ENCODE results near the gene CD101. TPM values are rescaled to one million over a fixed set of nuclear protein-coding genes. Genes with fewer than 3 reads are reported as not detected.

The CD101 gene
- total RNA-seq, 1 experiment from 2014 or later, result 0.76 TPM

DNA sequence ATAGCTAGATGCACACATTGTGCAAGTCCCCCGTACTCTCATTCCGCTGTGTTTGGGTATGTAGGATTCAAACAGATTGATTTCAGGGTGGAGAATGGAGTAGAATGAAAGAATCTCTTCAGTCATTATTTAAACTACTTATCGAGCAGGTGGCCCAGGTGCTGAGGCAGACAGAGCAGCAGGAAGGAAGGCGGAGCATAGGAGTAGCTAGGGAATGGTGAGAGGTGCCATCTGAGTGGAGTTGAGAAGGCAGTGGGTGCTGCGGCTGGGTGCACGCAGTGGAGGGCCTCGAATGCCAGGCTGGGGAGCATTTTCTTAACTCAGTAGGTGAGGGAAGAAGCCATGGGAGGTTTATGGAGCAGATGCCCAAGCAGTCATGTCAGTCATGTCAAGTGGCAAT lies 45.2 kb upstream of the CD101 start:
- no peaks in the 10 kb centered on the region for H3K4me1 ChIP-seq (replicated peaks; ENCODE audit: insufficient read depth)
- H3K9me3 ChIP-seq (ENCODE audit: insufficient read depth, low read depth), result no peaks in the 10 kb centered on the region
- H3K4me2 ChIP-seq, result no peak overlapping the region
- no TSS peak for BruUV-seq (replicated peaks)
- no peaks in the 10 kb centered on the region for H3K9me2 ChIP-seq (ENCODE audit: insufficient read depth)
- H3K4me3 ChIP-seq, result no peak overlapping the region
- no peak for DNase-seq
- ChIA-PET POLR2A (ENCODE audit: unreplicated experiment) (interaction anchor here (0.6 to 0.7 kb wide), 2 partner anchors 8 to 136 kb away, joined by 4 read pairs; no protein-coding TSS in a partner anchor), CTCF (no interaction called here)
- no peaks in the 10 kb centered on the region for H3K27me3 ChIP-seq (ENCODE audit: insufficient read depth, low read depth)
- intact Hi-C loops (cut with micrococcal nuclease; ENCODE audit: unreplicated experiment), result loop anchor here (10.0 kb wide), 1 partner anchor 222 kb away; no protein-coding TSS in a partner anchor
- H3K36me3 ChIP-seq (ENCODE audit: low read depth), result no peaks in the 10 kb centered on the region
- H4K20me1 ChIP-seq (ENCODE audit: insufficient read depth), result 0 out of 2 replicates have a peak, but pooled peaks cover 4% of the 10 kb centered on the region
- no peak overlapping the region for H2AFZ ChIP-seq
- TF ChIP-seq, protein P1, sequence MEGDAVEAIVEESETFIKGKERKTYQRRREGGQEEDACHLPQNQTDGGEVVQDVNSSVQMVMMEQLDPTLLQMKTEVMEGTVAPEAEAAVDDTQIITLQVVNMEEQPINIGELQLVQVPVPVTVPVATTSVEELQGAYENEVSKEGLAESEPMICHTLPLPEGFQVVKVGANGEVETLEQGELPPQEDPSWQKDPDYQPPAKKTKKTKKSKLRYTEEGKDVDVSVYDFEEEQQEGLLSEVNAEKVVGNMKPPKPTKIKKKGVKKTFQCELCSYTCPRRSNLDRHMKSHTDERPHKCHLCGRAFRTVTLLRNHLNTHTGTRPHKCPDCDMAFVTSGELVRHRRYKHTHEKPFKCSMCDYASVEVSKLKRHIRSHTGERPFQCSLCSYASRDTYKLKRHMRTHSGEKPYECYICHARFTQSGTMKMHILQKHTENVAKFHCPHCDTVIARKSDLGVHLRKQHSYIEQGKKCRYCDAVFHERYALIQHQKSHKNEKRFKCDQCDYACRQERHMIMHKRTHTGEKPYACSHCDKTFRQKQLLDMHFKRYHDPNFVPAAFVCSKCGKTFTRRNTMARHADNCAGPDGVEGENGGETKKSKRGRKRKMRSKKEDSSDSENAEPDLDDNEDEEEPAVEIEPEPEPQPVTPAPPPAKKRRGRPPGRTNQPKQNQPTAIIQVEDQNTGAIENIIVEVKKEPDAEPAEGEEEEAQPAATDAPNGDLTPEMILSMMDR (conservative IDR thresholded peaks at IDR 0.05), result no peak
- TF ChIP-seq EZH2 (IDR thresholded peaks at IDR 0.05; ENCODE audit: low read depth), result no peak
- no peaks in the 10 kb centered on the region for H3K79me2 ChIP-seq (ENCODE audit: low read depth)
- H3F3A ChIP-seq (ENCODE audit: insufficient read depth, low read depth), result no peaks in the 10 kb centered on the region
- no peak overlapping the region for H3K27ac ChIP-seq

DNA sequence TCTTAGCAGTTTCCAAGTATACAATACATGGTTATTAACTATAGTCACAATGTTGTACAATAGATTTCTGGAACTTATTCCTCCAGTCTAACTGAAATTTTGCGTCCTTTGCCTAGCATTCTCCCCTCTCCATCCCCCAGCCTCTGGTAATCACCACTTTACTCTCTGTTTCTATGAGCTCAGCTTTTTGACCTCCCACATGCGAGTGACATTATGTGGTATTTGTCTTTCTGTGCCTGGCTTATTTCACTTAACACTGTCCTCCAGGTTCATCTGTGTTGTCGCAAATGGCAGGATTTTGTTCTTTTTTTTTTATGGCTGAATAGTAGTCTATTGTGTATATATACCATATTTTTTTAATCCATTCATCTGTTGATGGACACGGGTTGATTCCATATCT lies 43.9 kb upstream of the CD101 start:
- H3K9me2 ChIP-seq (ENCODE audit: insufficient read depth), result no peaks in the 10 kb centered on the region
- no peak overlapping the region for H3K4me2 ChIP-seq
- H3K4me3 ChIP-seq, result no peak overlapping the region
- DNase-seq, result no peak
- no peak overlapping the region for H3K27ac ChIP-seq
- intact Hi-C loops (cut with micrococcal nuclease; ENCODE audit: unreplicated experiment), result loop anchor here (10.0 kb wide), 1 partner anchor 223 kb away; no protein-coding TSS in a partner anchor
- POLR2A ChIA-PET (ENCODE audit: unreplicated experiment), result no interaction called here
- TF ChIP-seq EZH2 (IDR thresholded peaks at IDR 0.05; ENCODE audit: low read depth), result no peak
- TF ChIP-seq, protein P1 (conservative IDR thresholded peaks at IDR 0.05), result no peak
- no peaks in the 10 kb centered on the region for H3F3A ChIP-seq (ENCODE audit: insufficient read depth, low read depth)
- no TSS peak for BruUV-seq (replicated peaks)
- no peaks in the 10 kb centered on the region for H3K4me1 ChIP-seq (replicated peaks; ENCODE audit: insufficient read depth)
- H3K79me2 ChIP-seq (ENCODE audit: low read depth), result no peaks in the 10 kb centered on the region
- 0 out of 2 replicates have a peak, but pooled peaks cover 4% of the 10 kb centered on the region for H4K20me1 ChIP-seq (ENCODE audit: insufficient read depth)
- CTCF ChIA-PET, result no interaction called here
- no peaks in the 10 kb centered on the region for H3K36me3 ChIP-seq (ENCODE audit: low read depth)
- H2AFZ ChIP-seq, result no peak overlapping the region
- H3K9me3 ChIP-seq (ENCODE audit: insufficient read depth, low read depth), result no peaks in the 10 kb centered on the region
- no peaks in the 10 kb centered on the region for H3K27me3 ChIP-seq (ENCODE audit: insufficient read depth, low read depth)

DNA sequence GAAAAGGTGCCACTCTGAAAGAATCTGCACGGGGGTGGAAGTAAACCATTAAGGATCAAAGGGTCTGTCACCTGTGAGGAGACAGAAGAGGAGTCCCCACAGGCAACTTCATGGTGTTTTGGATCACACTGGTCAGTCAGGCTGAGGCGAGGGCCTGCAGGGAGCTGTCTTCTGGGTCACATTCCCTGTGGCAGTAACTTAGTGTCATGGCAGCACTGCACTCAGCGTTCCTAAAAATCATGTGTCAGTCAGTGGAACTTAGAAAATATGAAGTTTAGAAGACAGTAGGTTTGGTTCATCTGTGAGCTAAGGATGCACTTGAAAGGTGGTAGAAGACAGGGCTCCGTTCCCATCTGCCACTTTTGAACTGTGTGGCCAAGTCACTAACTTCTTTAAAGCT lies 43.5 kb upstream of the CD101 start:
- TF ChIP-seq, protein P1 (conservative IDR thresholded peaks at IDR 0.05), result no peak
- TF ChIP-seq EZH2 (IDR thresholded peaks at IDR 0.05; ENCODE audit: low read depth), result no peak
- H3K79me2 ChIP-seq (ENCODE audit: low read depth), result no peaks in the 10 kb centered on the region

More for the DNA sequence above, 43.5 kb upstream of the CD101 start:
- Histone ChIP-seq H3K36me3 (ENCODE audit: low read depth) (0 out of 2 replicates have a peak, but pooled peaks cover 3% of the 10 kb centered on the region), H3K4me2 (no peak overlapping the region), H3F3A (ENCODE audit: insufficient read depth, low read depth) (no peaks in the 10 kb centered on the region), H3K9me3 (ENCODE audit: insufficient read depth, low read depth) (no peaks in the 10 kb centered on the region), H3K9me2 (ENCODE audit: insufficient read depth) (no peaks in the 10 kb centered on the region), H2AFZ (no peak overlapping the region), H3K27me3 (ENCODE audit: insufficient read depth, low read depth) (no peaks in the 10 kb centered on the region), H3K4me3 (no peak overlapping the region), H4K20me1 (ENCODE audit: insufficient read depth) (0 out of 2 replicates have a peak, but pooled peaks cover 4% of the 10 kb centered on the region), H3K27ac (no peak overlapping the region), H3K4me1 (replicated peaks; ENCODE audit: insufficient read depth) (no peaks in the 10 kb centered on the region)
- no TSS peak for BruUV-seq (replicated peaks)
- ChIA-PET POLR2A (ENCODE audit: unreplicated experiment) (no interaction called here), CTCF (no interaction called here)
- DNase-seq, result no peak
- intact Hi-C loops (cut with micrococcal nuclease; ENCODE audit: unreplicated experiment), result loop anchor here (10.0 kb wide), 1 partner anchor 223 kb away; no protein-coding TSS in a partner anchor
